Inflammatory macrophage treated with lipopolysaccharide for 4 hours (primary cell): Measurements from ENCODE around the gene ANTXRL.
"Not testable (repeated sequence)": the region's sequence is repeated elsewhere in the genome, so short reads cannot be mapped to it uniquely, and the experiment has no call there.

ENCODE experiments used
- DNase-seq: peaks from one replicate; pipeline ENCODE4 v3.0.0-alpha.2; 2020

The ANTXRL gene

DNA sequence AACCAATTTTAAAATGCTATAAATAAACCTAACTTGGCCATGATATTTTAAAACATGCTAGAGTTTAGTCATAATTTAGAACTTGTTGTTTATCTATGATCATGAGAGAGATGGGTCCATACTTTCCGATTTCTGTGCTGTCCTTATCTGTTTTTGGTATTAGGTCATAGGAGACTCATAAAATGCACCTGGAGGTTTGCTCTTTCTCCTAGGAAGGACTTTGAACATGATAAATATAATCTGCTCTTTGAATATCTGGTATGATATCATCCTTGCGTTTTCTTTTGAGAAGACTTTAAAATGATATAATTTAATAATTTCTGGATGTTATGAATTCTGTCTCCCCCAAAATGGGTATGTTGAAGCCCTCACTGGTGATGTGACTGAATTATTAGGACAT lies 9.0 kb upstream of the ANTXRL start:
- no peak for DNase-seq

DNA sequence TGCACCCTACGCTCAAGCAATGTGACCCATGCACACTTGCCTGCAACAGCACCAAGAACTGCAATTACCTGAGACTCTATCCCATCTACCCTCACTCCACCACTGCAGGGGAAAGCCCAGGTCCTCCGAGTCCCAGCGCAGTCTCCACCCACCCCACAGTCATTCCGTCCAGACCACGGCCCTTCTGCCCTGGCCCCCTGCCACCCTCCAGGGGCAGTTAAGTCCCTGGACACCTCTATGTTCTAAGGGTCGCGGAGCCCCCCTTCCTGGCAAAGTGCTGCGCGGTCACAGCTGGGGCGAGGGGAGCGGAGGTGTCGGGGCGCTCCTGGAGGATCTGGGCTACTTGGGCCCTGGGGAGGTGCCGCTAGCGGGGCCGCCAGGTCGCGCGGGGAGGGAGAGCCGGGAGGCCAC lies 4.4 kb upstream of the ANTXRL start:
- DNase-seq: not testable (repeated sequence)

DNA sequence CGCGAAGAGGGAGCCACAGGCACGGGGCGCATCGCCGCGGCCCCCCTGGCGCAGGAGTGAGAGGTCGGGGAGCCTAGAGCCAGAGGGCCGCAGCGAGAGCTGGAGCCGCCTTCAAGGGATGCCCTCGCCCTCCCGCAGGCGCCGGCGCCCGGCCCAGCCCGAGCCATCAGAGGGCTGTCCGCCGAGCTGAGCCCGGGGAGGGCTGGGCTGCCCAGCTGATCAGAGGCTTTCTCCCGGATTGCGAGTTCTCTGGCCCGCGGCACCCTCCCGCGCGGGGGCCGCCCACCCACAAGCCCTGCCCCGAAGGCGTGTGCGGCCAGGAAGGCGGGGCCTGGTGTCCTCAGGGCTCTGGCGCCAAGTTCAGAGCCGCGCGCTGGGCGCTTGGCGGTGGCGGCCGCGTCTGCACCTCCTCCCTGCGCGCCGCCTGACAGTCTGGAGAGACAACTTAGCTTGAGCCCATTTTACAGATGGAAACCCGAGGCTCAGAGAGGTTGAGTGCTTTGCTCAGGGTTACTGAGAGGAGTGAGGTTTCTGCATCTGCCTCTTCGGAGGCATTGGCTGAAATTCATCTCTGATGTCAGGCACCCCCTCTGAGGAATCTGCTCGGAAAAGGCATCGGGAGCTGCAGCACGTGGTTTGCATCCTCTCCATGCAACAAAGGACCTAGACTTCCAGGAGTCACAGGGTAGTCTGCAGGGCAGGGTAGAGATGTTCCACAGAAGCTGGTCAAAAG lies 3.8 kb upstream of the ANTXRL start:
- DNase-seq: peak; percentile 70

DNA sequence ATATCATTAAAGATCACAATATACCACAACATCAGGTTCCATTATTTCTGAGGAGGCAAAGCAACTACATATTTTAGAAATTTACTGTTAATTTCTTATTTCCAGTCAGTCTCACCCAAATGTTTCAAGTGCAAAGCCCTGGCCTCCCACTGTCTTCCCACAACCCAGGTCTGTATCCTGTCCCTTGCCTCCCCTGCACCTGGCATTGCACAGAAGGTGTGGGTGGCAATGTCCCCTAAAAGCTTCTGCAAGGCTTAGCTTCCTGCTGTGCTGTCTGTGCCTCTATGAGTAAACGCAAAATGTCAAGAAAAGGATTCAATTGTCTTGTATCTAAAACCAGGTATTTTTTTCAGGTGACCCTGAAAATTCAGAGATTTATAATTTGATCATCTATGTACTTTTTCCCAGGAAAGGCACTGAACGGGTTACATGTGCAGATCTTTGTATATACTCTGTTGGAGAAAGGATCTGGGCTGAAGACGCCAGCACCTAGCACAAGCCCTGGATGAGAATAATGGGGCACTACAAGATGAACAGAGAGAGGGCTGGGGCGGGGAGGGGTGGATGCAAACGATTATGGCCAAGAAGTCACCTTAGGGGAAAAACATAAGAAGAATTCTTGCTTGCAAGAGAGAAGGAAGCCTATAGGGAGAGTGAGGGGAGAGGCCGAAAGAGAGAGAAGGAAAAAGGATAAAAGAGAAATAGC lies 3.1 kb upstream of the ANTXRL start:
- no peak for DNase-seq

DNA sequence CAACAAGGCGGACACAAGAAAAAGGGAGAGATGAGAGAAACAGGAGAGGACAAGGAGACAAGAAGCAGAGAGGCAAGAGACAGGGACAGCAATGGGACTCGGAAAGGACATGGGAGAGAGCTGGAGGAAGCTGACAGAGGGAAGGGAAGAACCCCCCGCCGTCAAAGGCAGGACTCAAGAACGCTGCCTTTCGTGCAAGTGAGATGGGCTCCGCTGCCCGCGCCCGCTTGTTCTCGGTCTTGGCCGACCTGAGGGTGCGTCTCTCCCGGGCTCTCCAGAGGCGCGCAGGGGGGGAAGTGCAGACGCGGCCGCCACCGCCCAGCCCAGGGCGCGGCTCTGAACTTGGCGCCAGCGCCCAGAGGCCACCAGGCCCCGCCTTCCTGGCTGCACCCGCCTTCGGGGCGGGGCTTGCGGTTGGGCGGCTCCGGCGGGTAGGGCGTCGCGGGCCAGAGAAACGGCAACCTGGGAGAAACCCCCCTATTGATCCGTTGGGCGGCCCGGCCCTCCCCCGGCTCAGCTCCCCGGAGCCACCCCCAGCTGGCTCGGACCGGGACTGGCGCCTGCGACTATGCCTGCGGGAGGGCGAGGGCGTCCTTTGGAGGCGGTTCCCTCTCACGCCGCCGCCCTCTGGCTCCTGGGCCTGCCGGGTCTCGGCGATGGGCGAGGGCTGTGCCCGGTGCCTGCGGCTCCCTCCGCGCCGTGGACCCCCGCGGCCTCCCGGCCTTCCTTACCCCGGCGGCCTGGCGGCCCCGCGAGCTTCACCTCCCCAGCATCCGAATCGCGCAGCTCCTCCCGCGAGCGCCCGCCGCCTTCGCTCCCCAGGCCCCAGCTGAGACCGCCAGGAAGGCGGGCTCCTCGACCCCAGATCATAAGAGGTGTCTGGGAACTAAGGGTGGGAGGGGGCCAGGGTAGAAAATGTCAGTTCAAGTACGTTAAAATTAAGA lies 2.2 kb upstream of the ANTXRL start:
- DNase-seq: peak; percentile 81

DNA sequence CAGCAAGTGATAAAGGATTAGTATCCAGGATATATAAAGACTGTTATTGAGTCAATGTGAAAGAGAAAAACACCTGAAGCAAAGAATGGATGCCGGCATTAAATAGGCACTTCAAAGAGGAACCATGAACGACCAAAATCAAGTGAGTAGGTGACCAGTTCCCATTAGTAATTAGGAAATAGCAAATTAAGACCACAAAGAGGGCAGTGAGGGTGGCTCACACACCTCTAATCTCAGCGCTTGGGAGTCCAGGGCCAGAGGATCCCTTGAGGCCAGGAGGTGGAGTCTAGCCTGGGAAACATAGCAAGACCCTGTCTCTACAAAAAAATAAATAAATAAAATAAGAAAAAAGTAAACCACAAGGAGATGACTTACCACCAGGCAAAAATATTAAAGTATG lies 1.5 kb upstream of the ANTXRL start:
- DNase-seq: no peak

DNA sequence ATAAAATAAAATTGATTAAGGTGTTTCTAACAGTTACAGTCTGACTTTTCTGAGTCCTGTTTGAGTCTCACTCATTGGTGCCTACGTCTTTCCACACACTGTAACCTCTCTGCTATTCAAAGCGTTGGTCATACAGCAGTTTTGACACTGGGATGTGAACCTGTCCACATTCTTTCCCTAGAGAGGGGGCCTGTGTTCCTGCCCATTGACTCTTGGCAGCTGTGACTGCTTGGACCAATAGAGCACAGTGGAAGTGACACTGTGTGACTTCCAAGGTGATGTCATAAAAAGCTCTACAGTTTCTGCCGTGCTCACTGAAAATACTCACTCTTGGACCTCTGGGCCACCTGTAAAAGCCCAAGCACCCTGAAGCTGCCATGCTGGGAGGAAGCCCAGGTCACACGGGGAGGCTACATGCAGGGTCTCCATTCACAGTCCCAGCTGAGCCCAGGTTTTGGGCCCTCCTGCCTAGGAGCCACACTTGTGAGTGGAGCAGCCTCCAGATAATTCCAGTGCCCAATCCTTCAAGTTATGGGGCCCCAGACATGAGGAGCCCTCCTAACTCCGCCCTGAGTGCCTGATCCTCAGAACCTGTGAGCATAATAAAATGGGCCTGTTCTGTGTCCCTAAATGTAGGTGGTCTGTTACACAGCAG lies 704 bp upstream of the ANTXRL start:
- DNase-seq: no peak

DNA sequence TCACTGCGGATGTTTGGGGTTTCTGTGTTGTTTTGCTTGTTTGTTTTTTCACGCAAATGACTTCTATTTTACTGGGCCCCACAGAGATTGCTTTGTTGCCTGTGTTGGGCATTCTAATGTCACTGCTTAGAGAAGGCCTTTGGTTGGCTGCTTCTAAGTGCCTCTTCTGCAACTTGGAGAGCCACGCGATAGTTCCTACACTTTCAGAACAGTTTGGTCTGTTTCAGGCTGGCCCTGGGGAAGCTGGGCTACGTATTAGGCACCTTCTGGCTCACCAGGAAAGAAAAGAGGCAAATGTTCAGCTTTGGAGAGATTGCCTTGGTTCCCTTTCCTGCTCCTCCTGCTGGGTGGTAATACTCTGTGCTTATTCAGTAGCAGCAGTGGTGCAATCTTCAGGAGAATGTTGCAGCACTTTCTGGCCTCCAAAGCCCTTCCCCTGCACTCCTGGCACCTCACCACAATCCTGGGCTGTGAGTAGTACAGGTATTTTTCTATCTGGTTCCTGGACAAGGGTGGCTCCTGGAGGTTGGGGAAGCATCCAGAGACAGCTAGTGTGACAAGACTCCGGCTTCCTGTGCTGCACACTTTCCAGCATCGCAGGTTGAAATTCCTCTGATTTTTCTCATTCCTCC lies 1.2 kb downstream of the ANTXRL start:
- no peak for DNase-seq

DNA sequence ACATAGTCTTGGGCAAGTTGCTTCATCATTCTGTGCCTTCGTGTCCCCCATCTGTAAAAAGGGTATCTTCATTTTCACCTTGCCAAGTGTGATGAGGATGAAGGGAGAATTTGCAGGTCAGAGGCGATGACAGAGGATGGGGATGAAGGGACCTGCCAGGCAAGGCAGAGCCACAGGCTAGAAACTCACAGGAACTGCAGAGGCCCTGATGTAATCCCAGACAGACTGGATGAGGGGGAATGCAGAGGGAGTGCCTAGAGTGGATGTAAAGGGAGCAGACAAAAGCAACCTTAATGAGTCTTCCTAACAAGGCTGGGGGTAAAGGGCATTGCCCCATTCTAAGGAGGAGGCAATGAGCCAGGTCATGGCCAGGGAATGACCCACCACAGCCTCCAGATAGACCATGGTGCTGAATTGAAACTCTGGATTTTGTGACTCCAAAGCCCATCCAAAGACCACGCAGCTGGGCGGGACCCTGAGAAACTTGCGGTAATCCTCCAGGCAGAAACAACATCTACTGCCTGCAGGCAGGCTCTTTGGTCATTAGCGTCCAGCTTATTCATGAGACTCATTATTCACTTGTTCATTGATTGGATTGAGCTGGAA lies 1.9 kb downstream of the ANTXRL start:
- no peak for DNase-seq

DNA sequence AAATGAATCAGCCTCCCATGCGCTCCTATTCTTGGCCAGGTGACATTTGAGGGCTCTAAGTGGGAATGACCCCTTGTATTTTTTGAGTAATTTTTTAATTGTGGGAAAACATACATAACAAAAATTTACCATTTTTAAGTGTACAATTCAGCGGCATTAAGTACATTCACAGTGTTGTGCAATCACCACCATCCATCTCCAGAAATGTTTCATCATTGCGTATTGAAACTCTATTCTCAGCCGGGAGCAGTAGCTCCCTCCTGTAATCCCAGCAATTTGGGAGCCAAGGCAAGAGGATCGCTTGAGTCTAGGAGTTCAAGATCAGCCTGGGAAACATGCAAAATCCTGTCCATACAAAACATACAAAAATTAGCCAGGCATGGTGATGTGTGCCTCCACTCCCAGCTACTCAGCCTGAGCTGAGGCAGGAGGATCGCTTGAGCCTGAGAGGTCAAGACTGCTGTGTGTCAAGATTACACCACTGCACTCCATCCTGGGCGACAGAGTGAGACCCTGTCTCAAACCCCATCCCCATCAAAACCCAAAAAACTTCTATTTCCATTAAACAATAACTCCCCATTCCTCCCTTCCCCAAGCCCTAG lies 2.5 kb downstream of the ANTXRL start:
- DNase-seq: peak; percentile 15

DNA sequence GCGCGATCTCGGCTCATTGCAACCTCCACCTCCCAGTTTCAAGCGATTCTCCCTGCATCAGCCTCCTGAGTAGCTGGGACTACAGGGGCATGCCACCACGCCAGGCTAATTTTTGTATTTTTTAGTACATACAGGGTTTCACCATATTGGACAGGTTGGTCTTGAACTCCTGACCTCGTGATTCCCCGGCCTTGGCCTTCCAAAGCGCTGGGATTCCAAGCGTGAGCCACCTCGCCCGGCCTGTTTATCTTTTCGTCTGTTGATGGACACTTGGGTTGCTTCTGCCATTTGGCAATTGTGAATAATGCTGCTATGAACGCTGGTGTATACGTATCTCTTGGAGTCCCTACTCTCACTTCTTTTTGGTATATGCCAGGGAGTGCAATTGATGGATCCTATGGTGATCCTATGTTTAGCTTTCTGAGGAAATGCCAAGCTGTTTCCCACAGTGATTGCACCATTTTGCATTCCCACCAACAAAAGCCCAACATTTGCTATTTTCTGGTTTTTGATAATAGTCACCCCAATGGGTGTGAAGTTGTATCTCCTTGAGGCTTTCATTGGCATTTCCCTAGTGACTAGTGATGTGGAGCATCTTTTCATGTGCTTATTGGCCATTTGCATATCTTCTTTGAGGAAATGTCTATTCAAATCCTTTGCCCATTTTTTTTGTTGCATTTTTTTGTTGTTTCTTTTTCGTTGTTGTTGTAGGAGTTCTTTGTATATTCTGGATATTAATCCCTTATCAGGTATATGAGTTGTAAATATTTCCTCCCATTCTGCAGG lies 3.5 kb downstream of the ANTXRL start:
- DNase-seq: no peak

DNA sequence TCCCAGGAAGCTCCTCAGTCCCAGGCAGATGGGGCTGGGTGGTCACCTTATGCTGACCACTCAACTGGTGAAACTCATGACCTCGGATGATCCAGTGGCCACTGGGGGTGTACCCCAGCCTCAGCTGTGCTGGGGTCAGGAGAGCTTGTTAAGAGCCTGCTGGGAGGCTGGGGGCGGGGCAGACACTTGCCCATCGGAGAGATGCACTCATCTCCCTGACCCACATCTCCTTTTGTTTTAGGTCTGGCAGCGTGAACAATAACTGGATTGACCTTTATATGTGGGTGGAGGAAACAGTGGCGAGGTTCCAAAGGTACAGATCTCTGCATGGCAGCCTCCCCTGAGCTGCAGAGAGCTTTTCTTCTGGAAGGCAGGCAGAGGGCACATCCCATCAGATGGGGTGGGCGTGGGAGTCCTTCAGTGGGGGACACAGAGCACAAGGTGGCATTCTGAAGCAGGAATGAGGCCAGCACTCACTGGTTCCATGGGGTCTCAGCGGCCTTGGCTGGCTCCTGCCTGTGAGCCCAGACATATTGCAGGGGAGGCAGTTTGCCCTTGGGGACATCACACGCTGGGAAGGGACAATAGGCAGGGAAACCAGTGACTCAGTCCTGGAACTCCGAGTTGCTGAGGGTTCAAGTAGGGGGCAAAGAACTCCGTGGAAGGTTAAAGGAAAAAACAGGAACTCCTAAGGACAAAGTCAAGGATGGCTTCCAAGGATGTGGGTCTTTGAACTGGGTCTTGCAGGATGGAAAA lies 5.2 kb downstream of the ANTXRL start:
- no peak for DNase-seq

DNA sequence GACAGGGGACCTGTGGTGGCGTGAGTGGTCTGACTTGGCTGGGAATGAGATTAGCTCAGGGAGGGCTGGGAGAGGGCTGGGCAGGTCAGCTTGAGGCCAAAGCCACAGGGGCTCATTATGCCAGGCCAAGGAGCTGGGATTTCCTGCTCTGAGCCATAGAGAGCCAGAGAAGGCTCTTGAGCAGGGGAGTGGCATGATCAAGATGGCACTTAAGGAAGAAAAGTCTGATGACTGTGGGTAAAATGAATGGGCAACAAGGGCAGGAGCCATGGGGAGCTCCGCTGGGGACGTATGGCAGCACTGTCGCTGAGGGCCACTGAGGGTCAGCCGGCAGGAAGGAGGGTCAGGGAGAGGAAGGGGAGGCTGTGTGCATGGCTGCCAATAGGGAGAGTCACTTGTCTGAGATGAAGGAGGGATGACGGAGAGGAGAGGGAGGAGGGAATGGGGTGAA lies 5.8 kb downstream of the ANTXRL start:
- no peak for DNase-seq

DNA sequence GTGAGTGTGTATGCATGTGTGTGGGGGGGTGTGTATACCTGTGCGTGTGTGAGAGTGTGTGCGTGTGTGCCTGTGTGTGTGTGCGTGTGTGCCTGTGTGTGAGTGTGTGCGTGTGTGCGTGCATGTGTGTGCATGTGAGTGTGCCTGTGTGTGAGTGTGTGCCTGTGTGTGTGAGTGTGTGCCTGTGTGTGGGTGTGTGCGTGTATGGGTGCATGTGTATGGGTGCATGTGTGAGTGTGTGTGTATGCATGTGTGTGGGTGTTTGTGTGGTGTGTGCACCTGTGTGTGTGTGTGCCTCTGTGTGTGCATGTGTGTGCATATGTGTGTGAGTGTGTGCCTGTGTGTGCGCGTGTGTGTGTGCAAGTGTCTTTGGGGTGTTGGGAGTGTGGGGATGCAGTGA lies 6.4 kb downstream of the ANTXRL start:
- no peak for DNase-seq

DNA sequence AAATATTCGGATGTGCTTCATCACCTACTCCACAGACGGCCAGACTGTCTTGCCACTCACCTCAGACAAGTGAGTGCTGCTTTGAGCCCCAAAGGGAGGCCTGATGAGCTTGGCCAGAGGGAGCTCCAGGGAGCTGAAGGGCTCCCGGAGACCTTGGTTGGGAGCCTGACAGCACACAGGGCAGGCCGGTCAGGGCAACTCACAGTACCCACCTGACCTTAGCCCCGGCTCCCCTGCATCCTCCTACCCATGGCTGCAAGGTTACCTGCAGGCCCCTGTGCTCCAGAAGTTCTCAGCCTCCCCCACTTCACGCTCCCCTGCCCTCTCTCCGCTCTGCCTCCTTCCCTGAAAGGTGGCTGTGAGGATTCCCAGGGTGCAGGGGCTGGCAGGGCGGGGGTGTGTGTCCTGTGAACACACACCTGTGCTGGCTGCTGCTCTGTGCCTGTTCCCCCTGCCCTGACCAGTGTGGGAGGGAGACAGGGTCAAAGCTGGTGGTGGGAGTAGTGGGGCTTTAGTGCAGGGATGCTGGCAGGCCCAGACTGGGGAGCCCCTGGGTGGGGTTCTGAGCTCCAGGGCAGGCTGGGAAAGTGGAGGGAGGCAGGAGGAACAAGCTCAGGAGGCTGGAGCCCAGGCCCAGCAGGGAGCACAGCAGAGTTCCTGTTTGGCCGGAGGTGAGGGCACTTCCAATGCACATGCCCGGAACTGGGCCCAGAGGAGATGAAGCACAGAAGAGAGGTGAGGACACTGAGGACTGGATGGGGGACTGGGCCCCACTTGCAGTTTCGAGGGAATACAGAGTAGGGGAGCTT lies 7.2 kb downstream of the ANTXRL start:
- no peak for DNase-seq

DNA sequence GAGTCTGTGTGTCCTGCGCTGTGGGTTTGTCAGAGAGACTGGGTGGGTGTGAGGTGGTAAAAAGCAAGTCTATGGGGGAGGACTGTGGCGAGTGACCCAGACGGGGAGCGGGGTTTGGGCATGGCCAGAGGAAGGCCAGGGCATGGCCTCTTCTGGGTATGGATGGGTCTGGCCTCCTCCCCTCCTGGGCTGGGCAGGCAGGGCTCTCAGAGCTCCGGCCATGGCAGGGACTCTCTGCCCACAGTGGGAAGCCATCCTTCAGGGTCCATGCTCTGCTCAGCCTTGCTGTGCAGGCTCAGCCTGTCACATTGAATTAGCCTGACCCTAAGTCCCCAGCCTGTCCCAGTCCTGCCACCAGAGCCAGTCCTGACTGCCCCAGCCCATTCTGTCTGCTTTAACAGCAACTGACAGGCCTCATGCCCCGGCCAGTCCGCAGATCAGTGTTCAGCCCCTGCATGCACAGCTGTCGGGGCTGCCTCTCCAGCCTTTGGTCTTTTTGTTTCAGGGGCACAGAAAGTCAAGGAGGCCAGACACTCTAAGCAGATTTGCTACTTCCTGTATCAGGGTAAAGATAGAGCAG lies 7.9 kb downstream of the ANTXRL start:
- DNase-seq: no peak

DNA sequence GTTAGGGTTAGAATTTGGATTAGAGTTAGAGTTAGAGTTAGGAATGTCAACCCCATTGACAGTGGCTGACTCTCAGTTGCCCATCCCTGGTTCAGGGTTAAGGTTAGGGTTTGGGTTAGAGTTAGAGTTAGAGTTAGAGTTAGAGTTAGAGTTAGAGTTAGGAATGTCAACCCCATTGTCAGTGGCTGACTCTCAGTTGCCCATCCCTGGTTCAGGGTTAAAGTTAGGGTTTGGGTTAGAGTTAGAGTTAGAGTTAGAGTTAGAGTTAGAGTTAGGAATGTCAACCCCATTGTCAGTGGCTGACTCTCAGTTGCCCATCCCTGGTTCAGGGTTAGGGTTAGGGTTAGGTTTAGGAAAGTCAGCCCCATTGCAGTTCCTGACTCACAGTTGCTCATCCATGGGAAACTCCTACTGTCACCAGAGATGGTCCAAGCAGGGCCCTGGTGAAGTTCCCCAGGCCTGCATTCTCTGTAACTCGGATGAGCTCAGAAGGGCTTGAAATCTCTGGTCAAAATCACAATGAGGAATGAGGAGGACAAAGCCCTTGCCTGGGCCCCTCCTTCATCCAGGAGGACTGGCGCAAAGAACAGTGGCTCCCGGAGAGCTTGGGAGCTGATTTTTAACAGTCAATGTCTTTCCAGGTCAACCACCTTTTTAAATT lies 8.7 kb downstream of the ANTXRL start:
- not testable (repeated sequence) for DNase-seq

DNA sequence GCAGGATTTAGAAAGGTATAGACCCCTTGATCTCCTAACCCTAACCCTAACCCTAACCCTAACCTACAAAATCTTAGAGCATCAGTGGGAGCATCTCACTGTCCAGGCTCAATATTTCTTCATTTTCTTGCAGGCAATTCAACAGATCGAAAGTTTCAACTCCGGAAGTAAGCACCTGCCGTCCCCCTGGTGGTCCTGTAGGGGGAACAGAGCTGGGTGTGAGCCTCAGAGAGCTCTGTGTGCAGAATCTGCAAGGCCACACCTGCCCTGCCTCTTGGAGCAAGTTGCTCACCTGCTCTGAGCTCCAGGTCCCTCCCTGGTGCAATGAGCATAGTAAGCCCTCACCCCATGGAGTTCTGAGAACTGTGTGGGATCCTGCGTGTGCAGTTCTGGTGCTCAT lies 9.3 kb downstream of the ANTXRL start:
- not testable (repeated sequence) for DNase-seq
